ENCODE data around the gene SLC38A1.

DNA sequence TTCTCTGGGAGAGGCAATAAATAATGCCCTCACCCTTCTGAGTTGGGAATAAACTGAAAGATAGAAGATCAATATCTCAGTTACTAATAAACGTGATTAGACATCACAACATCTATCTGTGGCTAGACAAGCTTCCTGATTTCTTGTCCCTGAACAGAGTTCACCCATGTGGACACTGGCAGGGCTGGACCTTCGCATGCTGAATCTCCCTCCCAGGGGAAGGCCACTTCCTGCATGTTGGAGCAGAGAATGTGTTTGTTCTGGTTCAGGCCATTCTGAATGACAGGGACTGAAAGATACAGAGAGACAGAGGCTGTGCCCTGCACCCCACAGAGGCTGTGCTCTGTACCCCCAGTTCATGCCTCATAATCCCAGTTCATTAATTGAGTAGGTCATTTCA is 132.6 kb downstream of the SLC38A1 start:
- TF ChIP-seq CTCF (conservative IDR thresholded peaks at IDR 0.05; ENCODE audit: low read depth in 2 of 2) (no peak), EZH2 (IDR thresholded peaks at IDR 0.05; ENCODE audit: low read depth, unreplicated experiment) (no peak), POLR2AphosphoS5 (IDR thresholded peaks at IDR 0.05; ENCODE audit: low read depth) (no peak), STAT1 (IDR thresholded peaks at IDR 0.05; ENCODE audit: unreplicated experiment) (no peak), CREB1 (CRISPR knock-in tag; IDR thresholded peaks at IDR 0.05; ENCODE audit: low read depth) (no peak), EZH2phosphoT487 (IDR thresholded peaks at IDR 0.05; ENCODE audit: unreplicated experiment) (no peak), REST (IDR thresholded peaks at IDR 0.05; ENCODE audit: unreplicated experiment) (no peak), JUNB (IDR thresholded peaks at IDR 0.05; ENCODE audit: unreplicated experiment) (no peak), ZNF331 (CRISPR knock-in tag; IDR thresholded peaks at IDR 0.05; ENCODE audit: low read depth) (no peak)

Measured in GM23338 (cell line).